Measurements from ENCODE around the gene MCTP1. TPM values are rescaled to one million over a fixed set of nuclear protein-coding genes. Genes with fewer than 3 reads are reported as not detected.

Gene MCTP1
- total RNA-seq, 4 donors from 2014 or later: 3.3 to 31.4 (median 13.4) TPM

DNA sequence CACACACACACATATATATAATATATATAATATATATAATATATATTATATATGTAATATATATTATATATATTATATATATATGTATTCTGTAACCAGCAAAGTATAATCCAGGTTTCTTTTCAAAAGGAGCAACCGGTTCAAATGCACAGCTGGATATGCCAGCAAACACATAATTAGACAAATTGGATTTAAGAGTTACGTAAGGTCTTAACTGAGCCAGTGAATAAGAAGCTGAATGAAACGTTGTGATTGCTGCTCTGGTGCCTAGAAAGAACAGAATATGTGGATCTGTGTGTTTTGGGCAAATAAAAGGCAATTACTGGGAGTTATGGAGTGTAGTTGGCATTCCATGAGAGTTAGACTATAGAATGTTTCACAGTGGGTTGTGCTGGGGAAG lies 488.3 kb downstream of the MCTP1 start:
- intact Hi-C loops (cut with DNase I; ENCODE audit: low total_unique reads) (no loop called here), in situ Hi-C loops (cut with MboI; ENCODE audit: low pct_ligation_motif_present in 1 of 4, low pct_unique_long_range_greater_than_20kb in 1 of 4, low sequenced_read_pairs in 3 of 4) (no loop called here)
- Histone ChIP-seq H3K4me1 (peaks cover 0 to 4% (median 0%) of the 10 kb centered on the region in 4 donors), H3K36me3 (no peaks in the 10 kb centered on the region), H3K27me3 (no peaks in the 10 kb centered on the region), H3K4me3 (no peak overlapping the region), H3K27ac (no peak overlapping the region), H3K9me3 (no peaks in the 10 kb centered on the region)
- TF ChIP-seq POLR2A (IDR thresholded peaks at IDR 0.05): no peak
- TF ChIP-seq, protein P1, sequence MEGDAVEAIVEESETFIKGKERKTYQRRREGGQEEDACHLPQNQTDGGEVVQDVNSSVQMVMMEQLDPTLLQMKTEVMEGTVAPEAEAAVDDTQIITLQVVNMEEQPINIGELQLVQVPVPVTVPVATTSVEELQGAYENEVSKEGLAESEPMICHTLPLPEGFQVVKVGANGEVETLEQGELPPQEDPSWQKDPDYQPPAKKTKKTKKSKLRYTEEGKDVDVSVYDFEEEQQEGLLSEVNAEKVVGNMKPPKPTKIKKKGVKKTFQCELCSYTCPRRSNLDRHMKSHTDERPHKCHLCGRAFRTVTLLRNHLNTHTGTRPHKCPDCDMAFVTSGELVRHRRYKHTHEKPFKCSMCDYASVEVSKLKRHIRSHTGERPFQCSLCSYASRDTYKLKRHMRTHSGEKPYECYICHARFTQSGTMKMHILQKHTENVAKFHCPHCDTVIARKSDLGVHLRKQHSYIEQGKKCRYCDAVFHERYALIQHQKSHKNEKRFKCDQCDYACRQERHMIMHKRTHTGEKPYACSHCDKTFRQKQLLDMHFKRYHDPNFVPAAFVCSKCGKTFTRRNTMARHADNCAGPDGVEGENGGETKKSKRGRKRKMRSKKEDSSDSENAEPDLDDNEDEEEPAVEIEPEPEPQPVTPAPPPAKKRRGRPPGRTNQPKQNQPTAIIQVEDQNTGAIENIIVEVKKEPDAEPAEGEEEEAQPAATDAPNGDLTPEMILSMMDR (IDR thresholded peaks at IDR 0.05): no peak
- no peak for TF ChIP-seq EP300 (IDR thresholded peaks at IDR 0.05; ENCODE audit: low read depth)
- no peak for TF ChIP-seq POLR2AphosphoS5 (IDR thresholded peaks at IDR 0.05)
- no peak for DNase-seq
- 68 to 70% methylated on average over 3 of the region's 3 CpGs for WGBS, 2 donors (ENCODE audit: low coverage in 1 of 2)

DNA sequence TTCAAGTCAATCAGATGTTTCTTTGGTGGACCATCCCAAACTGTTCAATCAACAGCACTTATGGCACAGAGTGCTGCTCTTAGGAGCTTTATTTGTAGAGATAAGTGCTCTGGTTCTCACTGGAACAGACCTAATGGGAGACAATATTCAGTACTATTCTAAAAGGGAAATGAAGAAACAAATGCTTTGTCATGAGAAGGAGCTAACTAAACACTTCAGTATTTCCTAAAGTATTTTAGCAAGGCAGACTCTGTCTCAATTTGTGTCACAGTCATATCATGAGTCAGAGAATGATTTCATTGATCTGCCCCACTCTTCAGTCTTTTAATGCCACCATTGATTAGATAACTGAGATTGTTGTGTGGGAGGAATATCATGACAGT lies 491.1 kb downstream of the MCTP1 start:
- H3K27me3 ChIP-seq: no peaks in the 10 kb centered on the region
- no peaks in the 10 kb centered on the region for H3K36me3 ChIP-seq
- intact Hi-C loops (cut with DNase I; ENCODE audit: low total_unique reads) (no loop called here), in situ Hi-C loops (cut with MboI; ENCODE audit: low pct_ligation_motif_present in 1 of 4, low pct_unique_long_range_greater_than_20kb in 1 of 4, low sequenced_read_pairs in 3 of 4) (no loop called here)
- peaks cover 0 to 4% (median 0%) of the 10 kb centered on the region in 4 donors for H3K4me1 ChIP-seq
- H3K9me3 ChIP-seq: no peaks in the 10 kb centered on the region
- peak overlapping the region in 2 of 4 donors; percentile 30 to 31 for H3K27ac ChIP-seq
- no peak for DNase-seq
- H3K4me3 ChIP-seq: no peak overlapping the region
- TF ChIP-seq POLR2AphosphoS5 (IDR thresholded peaks at IDR 0.05) (no peak), POLR2A (IDR thresholded peaks at IDR 0.05) (no peak), EP300 (IDR thresholded peaks at IDR 0.05; ENCODE audit: low read depth) (no peak)
- TF ChIP-seq, protein P1 (IDR thresholded peaks at IDR 0.05): no peak

DNA sequence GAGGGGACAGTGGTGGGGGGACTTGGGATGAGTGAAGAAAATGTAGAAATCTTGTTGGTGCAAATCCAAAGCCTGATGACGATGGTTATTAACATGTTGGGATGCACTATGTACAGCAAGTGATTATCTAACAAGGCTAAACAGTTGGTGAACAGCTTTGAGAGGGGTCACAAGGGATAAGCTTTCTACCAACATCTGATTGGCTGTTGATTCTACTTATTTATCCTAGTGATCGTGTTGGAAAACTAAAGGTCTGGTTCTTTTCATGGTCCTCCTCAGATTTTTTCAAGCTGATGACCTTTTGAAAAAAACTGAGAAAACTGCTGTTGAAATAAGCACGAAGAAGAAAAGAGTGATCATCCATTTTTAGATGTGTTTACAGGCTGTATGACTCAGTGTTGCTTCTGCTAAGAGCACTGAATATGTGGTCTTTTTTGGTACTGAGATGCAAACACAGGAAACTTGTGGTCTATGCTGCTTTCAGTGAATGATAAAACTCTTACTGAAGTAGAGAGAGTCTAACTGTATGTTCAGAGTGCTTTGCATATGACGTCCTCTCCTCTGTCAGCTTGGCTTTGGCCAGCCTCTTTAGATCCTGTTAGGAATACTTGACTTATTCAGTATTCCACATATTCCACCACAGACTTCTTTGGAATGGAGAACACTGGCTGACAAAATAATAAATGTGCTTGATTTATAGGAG lies 491.6 kb downstream of the MCTP1 start:
- TF ChIP-seq POLR2A (IDR thresholded peaks at IDR 0.05): no peak
- no peak for TF ChIP-seq EP300 (IDR thresholded peaks at IDR 0.05; ENCODE audit: low read depth)
- TF ChIP-seq, protein P1 (IDR thresholded peaks at IDR 0.05): no peak
- TF ChIP-seq POLR2AphosphoS5 (IDR thresholded peaks at IDR 0.05): no peak
- peak overlapping the region in 3 of 4 donors; percentile 16 to 47 (median 30) for H3K27ac ChIP-seq
- intact Hi-C loops (cut with DNase I; ENCODE audit: low total_unique reads): no loop called here

DNA sequence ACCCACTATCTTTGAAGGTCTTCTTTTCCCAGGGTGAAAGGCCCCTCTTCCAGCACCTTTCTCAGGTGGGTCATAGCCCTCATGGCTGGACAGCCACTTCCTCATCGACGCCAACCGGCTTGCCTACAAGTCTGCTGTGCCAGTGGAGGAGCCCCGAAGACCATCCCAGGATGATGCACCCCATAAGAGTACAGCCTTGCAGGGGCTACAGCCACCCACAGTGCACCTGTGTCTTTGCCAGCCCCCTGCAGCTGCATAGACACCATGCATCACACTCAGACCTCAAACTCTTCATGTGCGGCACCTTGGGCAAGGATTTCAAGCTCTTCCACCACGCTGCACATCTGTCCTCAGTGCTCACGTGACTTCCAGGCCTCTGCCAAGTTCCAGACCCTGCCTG lies 493.1 kb downstream of the MCTP1 start:
- no peak overlapping the region for H3K4me3 ChIP-seq

More for the DNA sequence above, 491.6 kb downstream of the MCTP1 start:
- in situ Hi-C loops (cut with MboI; ENCODE audit: low pct_ligation_motif_present in 1 of 4, low pct_unique_long_range_greater_than_20kb in 1 of 4, low sequenced_read_pairs in 3 of 4): no loop called here
- Histone ChIP-seq H3K9me3 (no peaks in the 10 kb centered on the region), H3K36me3 (no peaks in the 10 kb centered on the region), H3K4me1 (peaks cover 0 to 4% (median 0%) of the 10 kb centered on the region in 4 donors), H3K4me3 (no peak overlapping the region), H3K27me3 (no peaks in the 10 kb centered on the region)
- no peak for DNase-seq
- 38 to 46% methylated on average over 3 to 4 of the region's 4 CpGs for WGBS, 2 donors (ENCODE audit: low coverage in 1 of 2)

More for the DNA sequence above, 493.1 kb downstream of the MCTP1 start:
- Histone ChIP-seq H3K9me3 (no peaks in the 10 kb centered on the region), H3K36me3 (no peaks in the 10 kb centered on the region), H3K4me1 (peaks cover 0 to 4% (median 0%) of the 10 kb centered on the region in 4 donors), H3K27me3 (no peaks in the 10 kb centered on the region), H3K27ac (no peak overlapping the region)
- in situ Hi-C loops (cut with MboI; ENCODE audit: low pct_ligation_motif_present in 1 of 4, low pct_unique_long_range_greater_than_20kb in 1 of 4, low sequenced_read_pairs in 3 of 4) (no loop called here), intact Hi-C loops (cut with DNase I; ENCODE audit: low total_unique reads) (no loop called here)
- DNase-seq: no peak
- WGBS, 2 donors (ENCODE audit: low coverage in 1 of 2): 76% methylated on average over 7 of the region's 7 CpGs; no CpG with 5 or more reads in 1 of the 2 donors
- no peak for TF ChIP-seq POLR2AphosphoS5 (IDR thresholded peaks at IDR 0.05)
- TF ChIP-seq, protein P1 (IDR thresholded peaks at IDR 0.05): no peak
- no peak for TF ChIP-seq EP300 (IDR thresholded peaks at IDR 0.05; ENCODE audit: low read depth)
- no peak for TF ChIP-seq POLR2A (IDR thresholded peaks at IDR 0.05)

All from transverse colon (tissue), 4 donors.